HG03354 (cell line): ENCODE measurements around the gene PPT1.

Source experiments
- ATAC-seq: cut with Tn5 transposase; IDR thresholded peaks from one replicate; pipeline ENCODE4 v1.9.1; 2021; ENCODE audit warnings: mild to moderate bottlenecking; ENCODE audit not compliant: unreplicated experiment, poor library complexity, severe bottlenecking

Gene PPT1

DNA sequence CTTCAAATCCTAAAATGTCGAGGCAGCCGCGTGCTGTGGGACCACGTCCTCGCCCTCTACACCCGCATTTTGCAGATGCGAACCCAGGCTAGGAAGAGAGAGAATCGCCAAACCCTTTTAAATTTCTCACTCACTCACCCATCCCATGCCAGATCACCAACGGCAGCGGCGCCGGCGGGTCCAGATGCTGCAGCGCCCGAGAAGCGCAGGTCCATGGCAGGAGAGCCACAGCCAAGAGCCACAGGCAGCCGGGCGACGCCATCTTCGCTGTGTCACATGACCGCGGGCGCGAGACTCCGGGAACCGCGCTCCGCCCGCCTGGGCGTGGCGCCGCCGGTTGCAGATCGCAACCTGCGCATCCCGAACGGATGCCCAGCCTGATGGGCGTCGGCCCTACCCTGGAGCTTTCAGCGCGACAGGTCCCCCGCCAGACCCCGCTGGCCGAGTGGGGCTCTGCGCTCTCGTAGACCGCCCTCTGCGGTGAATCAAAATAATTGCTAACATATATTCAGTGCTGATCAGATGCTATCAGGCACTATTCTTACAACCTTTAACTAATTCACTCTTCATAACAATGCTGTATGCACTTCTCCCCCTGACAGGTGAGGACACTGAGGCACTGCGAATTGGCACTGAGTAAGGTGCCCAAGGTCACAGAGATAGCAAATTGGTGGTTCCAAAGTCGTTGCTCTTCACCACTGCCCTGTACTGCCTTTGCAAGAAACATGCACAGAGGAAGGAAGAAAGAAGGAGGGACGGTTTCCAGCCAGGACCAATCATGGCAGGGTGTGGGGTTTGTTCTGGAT lies at the start of gene PPT1:
Gene PPT1, minus strand, starts transcription at position 276 of the 806 bp plus-strand sequence. Its CDS starts 14 bp downstream, at position 262.
- ATAC-seq = peak; percentile 91

- no peak for ATAC-seq
Observed at GRCh38 chr1:40143891-40144575, 47.0 kb upstream of the PPT1 start.

DNA sequence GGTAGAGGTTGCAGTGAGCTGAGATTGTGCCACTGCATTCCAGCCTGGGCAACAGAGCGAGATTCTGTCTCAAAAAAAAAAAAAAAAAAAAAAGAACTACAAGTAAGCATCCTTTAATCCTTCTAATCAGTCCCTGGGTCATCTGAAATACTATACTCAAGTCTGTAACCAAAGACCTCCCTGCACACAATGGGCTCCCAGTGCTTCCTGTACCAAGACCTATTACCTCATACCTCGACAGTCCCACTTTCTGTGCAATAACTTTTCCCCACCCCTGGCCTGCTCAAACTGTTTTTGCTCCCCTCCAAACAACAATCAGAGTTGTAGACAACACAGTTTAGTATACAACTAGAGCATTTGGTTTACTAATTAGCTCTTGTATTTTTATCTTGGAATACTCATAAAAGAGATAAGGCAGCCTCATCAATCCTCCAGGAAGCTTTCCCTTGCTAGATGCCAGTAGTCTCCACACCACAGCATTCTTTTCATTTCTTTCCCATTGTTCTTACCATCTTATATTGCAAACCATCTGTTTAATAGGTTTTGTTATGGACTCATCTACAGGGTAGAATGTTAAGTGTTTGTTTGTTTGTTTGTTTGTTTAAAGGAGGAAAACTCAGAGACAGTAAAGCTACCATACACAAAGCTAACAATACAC lies 45.0 kb upstream of the PPT1 start:
- ATAC-seq = no peak

DNA sequence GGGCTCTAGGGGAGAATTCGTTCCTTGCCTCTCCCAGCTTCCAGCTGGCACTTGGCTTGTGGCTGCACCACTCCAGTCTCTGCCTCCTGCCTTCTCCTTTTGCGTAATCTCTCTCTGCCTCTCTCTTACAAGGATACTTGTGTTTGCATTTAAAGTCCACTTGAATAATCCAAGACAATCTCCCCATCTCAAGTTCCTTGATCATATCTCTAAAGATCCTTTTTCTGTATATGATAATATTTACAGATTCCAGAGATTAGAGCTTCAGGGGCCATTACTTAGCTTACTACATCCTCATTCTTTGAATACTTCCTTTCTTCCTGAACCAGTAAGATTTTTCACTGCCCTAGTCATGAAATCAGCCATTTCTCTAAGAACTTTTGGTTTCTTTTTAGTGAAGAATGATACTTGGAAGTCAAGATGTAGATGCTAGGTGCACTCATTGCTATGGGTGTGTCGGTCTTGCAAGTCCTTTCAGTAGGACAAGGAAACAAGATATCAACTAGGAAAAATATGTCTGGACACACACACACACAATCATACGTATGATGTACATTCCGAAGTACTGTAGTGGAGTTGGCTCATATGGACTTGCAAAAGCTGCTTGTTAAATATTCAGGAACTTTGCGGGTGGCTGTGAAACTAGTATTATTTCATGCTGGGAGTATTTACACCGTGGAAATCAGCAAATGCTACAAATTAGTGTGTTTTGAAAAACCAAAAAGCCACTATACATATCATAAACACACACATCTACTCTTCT lies 43.3 kb upstream of the PPT1 start:
- no peak for ATAC-seq

DNA sequence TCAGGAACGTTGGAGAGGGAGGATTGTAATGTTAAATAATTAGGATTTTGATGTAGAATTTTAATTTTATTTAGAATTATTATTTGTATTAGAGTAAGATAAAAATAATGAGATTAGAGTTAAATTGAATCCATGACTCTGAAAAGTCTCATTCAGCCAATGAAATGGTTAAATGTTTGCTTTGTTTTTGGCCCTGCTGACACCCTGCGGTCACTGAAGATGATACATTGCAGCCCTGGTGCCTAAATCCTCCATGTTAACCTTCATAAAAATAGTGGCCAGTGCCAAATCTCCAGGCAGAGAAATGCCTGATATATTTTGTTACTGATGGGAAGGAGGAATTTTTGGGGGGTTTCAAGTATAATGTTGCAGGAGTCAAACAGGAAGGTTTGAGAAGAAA lies 36.8 kb upstream of the PPT1 start:
- no peak for ATAC-seq

GRCh38 chr1:40133312-40133665 lies 36.2 kb upstream of the PPT1 start:
- ATAC-seq = no peak

- ATAC-seq = no peak
Observed at GRCh38 chr1:40132383-40133311, 35.6 kb upstream of the PPT1 start.

GRCh38 chr1:40130892-40131291 lies 33.8 kb upstream of the PPT1 start:
- ATAC-seq = no peak

DNA sequence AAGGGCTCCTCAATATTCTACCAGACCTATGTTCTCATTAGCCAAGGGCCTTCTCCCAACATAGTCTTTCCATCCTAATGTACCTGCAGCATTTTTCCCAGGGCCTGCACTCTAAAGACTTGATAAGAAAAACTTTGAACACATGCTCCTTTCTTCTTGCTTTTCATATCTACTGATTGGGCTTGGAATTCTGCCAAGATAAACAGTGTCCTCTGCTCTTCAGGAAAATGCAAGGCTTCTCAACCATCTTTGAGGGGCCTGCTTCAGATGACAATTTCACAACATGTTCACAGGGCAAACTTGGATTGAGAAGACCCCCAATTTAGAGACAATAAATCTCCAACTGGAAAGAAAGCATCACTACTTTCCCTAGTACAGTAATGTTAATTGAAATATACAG lies 25.8 kb upstream of the PPT1 start:
- ATAC-seq = no peak

- no peak for ATAC-seq
Observed at GRCh38 chr1:40120128-40120527, 23.1 kb upstream of the PPT1 start.

DNA sequence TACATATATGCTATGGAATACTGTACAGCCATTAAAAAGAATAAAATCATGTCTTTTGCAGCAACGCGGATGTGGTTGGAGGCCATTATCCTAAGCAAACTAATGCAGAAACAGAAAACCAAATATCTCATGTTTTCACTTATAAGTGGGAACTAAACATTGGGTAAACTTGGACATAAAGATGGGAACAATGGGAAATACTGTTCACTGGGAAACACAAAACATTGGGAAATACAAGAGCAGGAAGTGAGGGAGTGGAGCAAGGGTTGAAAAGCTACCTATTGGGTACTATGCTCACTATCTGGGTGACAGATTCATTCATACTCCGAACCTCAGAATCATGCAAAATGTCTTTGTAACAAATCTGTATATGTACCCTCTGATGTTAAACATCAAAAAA lies 17.3 kb upstream of the PPT1 start:
- no peak for ATAC-seq

DNA sequence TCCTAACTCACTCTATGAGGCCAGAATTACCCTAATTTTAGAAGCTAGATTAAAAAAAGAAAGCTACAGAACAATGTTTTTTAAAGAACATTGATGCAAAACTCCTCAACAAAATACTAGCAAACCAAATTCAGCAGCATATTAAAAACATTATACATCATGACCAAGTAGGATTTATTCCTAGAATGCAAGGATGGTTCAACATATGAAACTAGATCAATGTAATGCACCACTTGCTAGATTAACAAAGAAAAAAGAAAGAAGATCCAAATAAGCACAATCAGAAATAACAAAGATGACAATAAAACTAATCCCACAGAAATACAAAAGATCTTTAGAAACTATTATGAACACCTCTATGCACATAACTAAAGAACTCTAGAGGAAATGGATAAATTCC lies 13.3 kb upstream of the PPT1 start:
- ATAC-seq = no peak

GRCh38 chr1:40107290-40107959 lies 10.4 kb upstream of the PPT1 start:
- no peak for ATAC-seq

- ATAC-seq = no peak
Observed at GRCh38 chr1:40105028-40105427, 8.0 kb upstream of the PPT1 start.

DNA sequence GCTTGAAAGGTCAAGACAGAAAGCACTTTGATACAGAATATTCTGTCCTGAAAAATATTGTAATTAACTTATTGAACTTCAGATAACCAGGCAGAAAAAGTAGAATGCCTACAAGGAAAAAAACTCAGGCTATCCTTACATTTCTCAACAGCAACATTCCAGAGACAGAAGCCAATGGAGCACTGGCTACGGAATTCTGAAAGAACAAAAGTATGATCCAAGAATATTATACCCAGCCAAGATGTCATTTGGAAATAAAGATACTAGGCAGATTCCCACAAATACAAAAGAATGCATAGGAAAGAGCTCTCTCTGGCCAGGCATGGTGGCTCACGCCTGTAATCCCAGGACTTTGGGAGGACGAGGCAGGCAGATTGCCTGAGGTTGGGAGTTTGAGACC lies 5.8 kb upstream of the PPT1 start:
- no peak for ATAC-seq

DNA sequence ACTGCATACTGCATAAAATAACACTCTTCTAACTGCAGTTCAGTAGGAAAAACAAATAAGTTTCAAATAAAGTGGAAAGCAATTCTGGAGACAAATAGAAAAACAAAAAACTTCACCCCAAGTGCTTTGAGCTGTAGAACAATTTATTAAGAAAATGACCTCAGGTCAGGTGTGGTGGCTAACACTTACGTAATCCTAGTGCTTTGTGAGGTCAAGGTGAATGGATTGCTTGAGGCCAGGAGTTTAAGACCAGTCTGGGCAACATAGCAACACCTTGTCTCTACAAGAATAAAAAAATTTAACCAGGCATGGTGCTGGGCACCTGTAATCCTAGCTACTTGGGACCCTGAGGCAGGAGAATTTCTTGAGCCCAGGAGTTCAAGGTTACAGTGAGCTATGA lies 5.0 kb upstream of the PPT1 start:
- ATAC-seq = no peak

DNA sequence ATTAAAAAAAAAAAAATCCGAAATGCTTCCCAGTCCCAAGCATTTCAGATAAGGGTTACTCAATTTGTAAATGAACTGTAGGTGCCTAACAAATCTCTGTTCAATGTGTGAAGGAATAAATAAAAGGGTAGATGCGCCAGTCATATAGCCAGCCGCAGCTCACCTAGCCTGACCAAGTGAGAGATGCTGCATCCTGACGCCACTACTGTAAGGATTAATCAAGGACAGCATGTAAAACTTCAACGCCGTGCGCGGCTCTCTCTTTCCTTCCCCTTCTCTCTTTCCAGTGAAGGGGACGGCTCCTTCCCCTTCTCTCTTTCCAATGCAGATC lies 441 bp downstream of the PPT1 start:
- peak; percentile 19 for ATAC-seq

DNA sequence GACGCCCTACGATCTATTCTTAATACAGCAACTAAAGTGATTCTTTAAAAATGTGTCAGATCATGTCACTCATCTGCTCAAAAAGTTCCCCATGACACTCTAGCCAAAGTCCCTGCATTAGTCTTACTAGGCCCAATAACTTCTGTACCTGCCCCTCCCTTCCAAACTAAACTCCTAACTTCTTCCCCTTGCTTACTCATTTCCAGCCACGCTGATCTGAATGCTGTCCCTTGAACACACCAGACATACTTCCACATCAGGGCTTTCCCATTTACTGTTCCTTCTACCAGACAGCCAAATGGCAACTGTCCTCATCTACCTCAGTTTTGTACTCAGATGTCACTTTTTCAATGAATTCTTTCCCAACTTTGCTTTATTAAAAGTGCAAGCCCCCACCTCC lies 1.2 kb downstream of the PPT1 start:
- ATAC-seq = no peak
